Stimulated activated CD4-positive, alpha-beta T cell treated with anti-CD3 and anti-CD28 coated beads, Interleukin-15, amount 100 ng/mL, for 1 hour (primary cell): ENCODE results near the gene RAB9A.
"Not testable (repeated sequence)": the region's sequence is repeated elsewhere in the genome, so short reads cannot be mapped to it uniquely, and the experiment has no call there.

Experiments
- DNase-seq, 2 donors: peaks; one replicate each; pipeline ENCODE4 v3.0.0-alpha.2; 2020; ENCODE audit warnings: low read depth in 1 of 2, low spot score in 1 of 2

RAB9A gene

GRCh38 chrX:13699183-13699826, 10.4 kb downstream of the RAB9A start:
- DNase-seq, result no peak

GRCh38 chrX:13700380-13700779, 11.5 kb downstream of the RAB9A start:
- DNase-seq, result no peak

- no peak for DNase-seq
These were observed 13.3 kb downstream of the RAB9A start for GRCh38 chrX:13702111-13702789.

- DNase-seq, result no peak
These were observed 14.2 kb downstream of the RAB9A start for GRCh38 chrX:13703135-13703534.

- no peak for DNase-seq
These were observed 14.7 kb downstream of the RAB9A start for GRCh38 chrX:13703589-13703988.

- DNase-seq, result no peak
These were observed 22.2 kb downstream of the RAB9A start for GRCh38 chrX:13711141-13711540.

GRCh38 chrX:13716455-13716854, 27.5 kb downstream of the RAB9A start:
- no peak for DNase-seq

GRCh38 chrX:13716905-13717304, 28.0 kb downstream of the RAB9A start:
- DNase-seq, result peak in 1 of 2 donors; percentile 1

- no peak for DNase-seq
These were observed 29.0 kb downstream of the RAB9A start for GRCh38 chrX:13717700-13718472.

- no peak for DNase-seq
These were observed 30.4 kb downstream of the RAB9A start for GRCh38 chrX:13719192-13719856.

- no peak for DNase-seq
These were observed 32.4 kb downstream of the RAB9A start for GRCh38 chrX:13721371-13721770.

- no peak for DNase-seq
These were observed 33.0 kb downstream of the RAB9A start for GRCh38 chrX:13721819-13722519.

GRCh38 chrX:13724878-13725277, 36.0 kb downstream of the RAB9A start:
- DNase-seq, result peak in 1 of 2 donors; percentile 24

- not testable (repeated sequence) for DNase-seq
These were observed 37.7 kb downstream of the RAB9A start for GRCh38 chrX:13726583-13726982.

GRCh38 chrX:13730523-13730922, 41.6 kb downstream of the RAB9A start:
- DNase-seq, result not testable (repeated sequence)

GRCh38 chrX:13732246-13733067, 43.5 kb downstream of the RAB9A start:
- DNase-seq, result no peak

GRCh38 chrX:13733506-13733905, 44.6 kb downstream of the RAB9A start:
- DNase-seq, result no peak

GRCh38 chrX:13734278-13735172, 45.6 kb downstream of the RAB9A start, which contains the start of the genes OFD1 and TRAPPC2:
OFD1 (plus strand) TSS chrX:13734748; CDS start chrX:13735072, 324 bp downstream.
TRAPPC2 (minus strand) TSS chrX:13734620; CDS start chrX:13719963, 14,657 bp downstream.
- DNase-seq, result peak; percentile 71

- DNase-seq, result no peak
These were observed 52.8 kb downstream of the RAB9A start for GRCh38 chrX:13741695-13742094.
